Caco-2 (cell line): ENCODE results near the gene NIT1. TPM values are rescaled to one million over a fixed set of nuclear protein-coding genes. Genes with fewer than 3 reads are reported as not detected.

Source experiments
- BruUV-seq: library from RNA; stranded (reverse); fragments of 400-500 nt; replicated peaks from 2 replicates; lab custom pipeline; 2021; lab: Mats Ljungman, UMichigan
- CTCF ChIA-PET: fragments of 300-600 bp; sonication (Branson Sonifier 250); formaldehyde crosslinking; loops from one replicate; lab custom pipeline; 2022; ENCODE audit warnings: antibody characterized with exemption; lab: Charles Lee
- POLR2A ChIA-PET: fragments of 300-600 bp; sonication (Branson Sonifier 250); formaldehyde crosslinking; loops from one replicate; lab custom pipeline; 2022; ENCODE audit warnings: antibody characterized with exemption; lab: Charles Lee
- DNase-seq, 2 experiments: peaks; one replicate each; pipeline versions ENCODE4 v3.0.0 to v3.0.0-alpha.2; 2020 to 2022
- H3K27me3 ChIP-seq: replicated peaks from 2 replicates; pipeline ENCODE4 v1.6.0; 2011; ENCODE audit warnings: low read length; ENCODE audit not compliant: control insufficient read depth, insufficient read depth
- H3K36me3 ChIP-seq: 2 replicates; pipeline ENCODE4 v1.5.1; 2011; ENCODE audit warnings: low read length; ENCODE audit not compliant: control insufficient read depth, insufficient read depth
- H3K4me1 ChIP-seq: fragments of 250-450 bp; sonication (Bioruptor Pico); 2 replicates; pipeline ENCODE4 v1.5.1; 2020; ENCODE audit warnings: mild to moderate bottlenecking
- H3K4me3 ChIP-seq: 2 replicates; pipeline ENCODE4 v1.5.1; 2011; ENCODE audit warnings: low read depth, mild to moderate bottlenecking, control low read depth, low read length
- H3K9me3 ChIP-seq: fragments of 250-450 bp; sonication (Bioruptor Pico); 2 replicates; pipeline ENCODE4 v1.5.1; 2020; ENCODE audit warnings: mild to moderate bottlenecking, moderate library complexity
- H3K27ac Mint-ChIP-seq: one replicate; pipeline ENCODE4 v1.8.0; 2022; ENCODE audit warnings: mixed read lengths; ENCODE audit not compliant: unreplicated experiment
- H3K27me3 Mint-ChIP-seq: one replicate; pipeline ENCODE4 v1.8.0; 2022; ENCODE audit warnings: mixed read lengths; ENCODE audit not compliant: insufficient read depth, unreplicated experiment
- H3K36me3 Mint-ChIP-seq: one replicate; pipeline ENCODE4 v1.8.0; 2022; ENCODE audit warnings: mild to moderate bottlenecking, mixed read lengths; ENCODE audit not compliant: insufficient read depth, unreplicated experiment
- H3K4me1 Mint-ChIP-seq: one replicate; pipeline ENCODE4 v1.8.0; 2022; ENCODE audit warnings: low read depth, mixed read lengths; ENCODE audit not compliant: unreplicated experiment
- H3K4me3 Mint-ChIP-seq: one replicate; pipeline ENCODE4 v1.8.0; 2022; ENCODE audit warnings: mild to moderate bottlenecking, moderate library complexity, mixed read lengths; ENCODE audit not compliant: unreplicated experiment
- H3K9me3 Mint-ChIP-seq: one replicate; pipeline ENCODE4 v1.8.0; 2022; ENCODE audit warnings: mixed read lengths; ENCODE audit not compliant: unreplicated experiment
- CTCF ChIP-seq, 2 experiments: fragments of 200-600 bp in 1 of 2; IDR thresholded peaks; 1 replicate in 1 of 2; 2 replicates in 1 of 2; pipeline versions ENCODE4 v1.5.1 to v1.8.0; 2011 to 2022; ENCODE audit warnings: antibody characterized with exemption in 1 of 2, control low read depth in 1 of 2, inconsistent platforms in 1 of 2, low read depth in 1 of 2, low read length in 1 of 2, mild to moderate bottlenecking in 1 of 2, moderate library complexity in 1 of 2; ENCODE audit not compliant: insufficient read depth in 1 of 2, severe bottlenecking in 1 of 2, unreplicated experiment in 1 of 2
- intact Hi-C: fragments of 100-400 bp; cut with micrococcal nuclease; formaldehyde crosslinking; loops from one replicate; pipeline ENCODE4 v1.10.0; 2022; ENCODE audit not compliant: unreplicated experiment
- total RNA-seq: library from RNA; stranded (reverse); gene quantifications from 2 replicates; pipeline ENCODE4 v1.2.3, GENCODE V29; 2022

NIT1 gene
- total RNA-seq, 1 experiment from 2014 or later, result 42.1 TPM

GRCh38 chr1:161099090-161099802 is 18.7 kb upstream of the NIT1 start:
- ChIA-PET CTCF (interaction anchor here (0.7 to 3.9 kb wide), 4 partner anchors 18 to 101 kb away, joined by 3 to 32 read pairs (median 12); partner anchors contain the start of genes ARHGAP30, DEDD, NIT1 and PFDN2), POLR2A (interaction anchor here (1.0 to 1.5 kb wide), 3 partner anchors 34 to 78 kb away, joined by 3 to 7 read pairs (median 4); partner anchors contain the start of genes F11R and USF1)
- Mint-ChIP-seq H3K36me3 (peaks cover 31% of the 10 kb centered on the region), H3K27me3 (no peaks in the 10 kb centered on the region), H3K4me1 (peaks cover 16% of the 10 kb centered on the region), H3K4me3 (peak overlapping the region; percentile 70), H3K27ac (peak overlapping the region; percentile 6), H3K9me3 (no peaks in the 10 kb centered on the region)
- no peaks in the 10 kb centered on the region for H3K27me3 ChIP-seq
- no peak for DNase-seq
- no peak for TF ChIP-seq CTCF (IDR thresholded peaks at IDR 0.05; ENCODE audit: insufficient read depth in 1 of 2, low read depth in 1 of 2, low read length in 1 of 2, severe bottlenecking in 1 of 2, unreplicated experiment in 1 of 2)
- BruUV-seq, result no TSS peak
- peak overlapping the region; percentile 60 for H3K4me3 ChIP-seq
- H3K9me3 ChIP-seq, result no peaks in the 10 kb centered on the region
- H3K36me3 ChIP-seq, result no peaks in the 10 kb centered on the region; the same call in 1 of the 2 replicates
- intact Hi-C loops, result loop anchor here (5.0 kb wide), 2 partner anchors 37 to 147 kb away; partner anchors contain the start of gene ITLN2
- H3K4me1 ChIP-seq, result no peaks in the 10 kb centered on the region

DNA sequence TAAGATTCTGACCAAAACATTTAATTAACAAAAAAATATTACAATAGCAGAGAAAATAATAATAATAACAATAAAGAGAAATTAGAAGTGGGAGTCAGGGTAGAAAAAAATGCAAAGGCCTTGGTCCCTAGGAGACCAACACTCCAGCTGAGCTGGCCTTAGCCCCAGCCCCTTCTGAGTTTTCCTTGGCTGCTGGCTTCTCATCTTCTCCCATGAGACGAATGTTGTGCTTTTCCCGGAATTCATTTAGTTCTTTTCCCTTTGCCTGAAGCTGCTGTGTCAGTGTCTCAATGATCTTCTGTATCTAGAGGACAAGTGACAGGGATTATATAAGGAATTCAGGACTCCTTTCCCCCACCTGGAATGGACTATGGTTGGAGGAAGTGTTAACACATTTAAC is 17.3 kb upstream of the NIT1 start:
- no peak overlapping the region for H3K27ac Mint-ChIP-seq
- BruUV-seq, result no TSS peak
- no peak overlapping the region for H3K4me3 Mint-ChIP-seq
- H3K27me3 ChIP-seq, result no peaks in the 10 kb centered on the region
- peaks cover 16% of the 10 kb centered on the region for H3K4me1 Mint-ChIP-seq
- H3K9me3 Mint-ChIP-seq, result no peaks in the 10 kb centered on the region
- TF ChIP-seq CTCF (IDR thresholded peaks at IDR 0.05; ENCODE audit: insufficient read depth in 1 of 2, low read depth in 1 of 2, low read length in 1 of 2, severe bottlenecking in 1 of 2, unreplicated experiment in 1 of 2), result no peak
- ChIA-PET CTCF (no interaction called here), POLR2A (no interaction called here)
- intact Hi-C loops, result no loop called here
- H3K4me1 ChIP-seq, result no peaks in the 10 kb centered on the region
- no peaks in the 10 kb centered on the region; the same call in 1 of the 2 replicates for H3K36me3 ChIP-seq
- H3K4me3 ChIP-seq, result no peak overlapping the region
- H3K36me3 Mint-ChIP-seq, result peaks cover 31% of the 10 kb centered on the region
- no peaks in the 10 kb centered on the region for H3K27me3 Mint-ChIP-seq
- DNase-seq, result no peak
- no peaks in the 10 kb centered on the region for H3K9me3 ChIP-seq

DNA sequence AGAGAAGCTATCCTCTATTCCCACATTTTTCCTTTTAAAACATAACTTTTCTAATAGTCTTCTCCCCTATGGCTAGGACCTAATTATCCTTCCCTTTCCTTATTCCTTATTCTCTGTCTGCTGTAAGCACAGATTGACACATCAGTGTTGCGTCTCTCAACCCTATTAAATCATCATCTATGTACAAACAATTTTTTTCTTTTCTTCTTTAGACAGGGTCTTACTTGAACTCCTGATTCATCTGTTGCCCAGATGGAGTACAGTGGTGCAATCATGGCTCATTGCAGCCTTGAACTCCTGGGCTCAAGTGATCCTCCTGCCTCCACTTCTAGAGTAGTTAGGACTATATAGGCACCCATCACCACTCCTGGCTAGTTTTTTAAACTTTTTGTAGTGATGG is 11.5 kb upstream of the NIT1 start:
- Mint-ChIP-seq H3K4me1 (no peaks in the 10 kb centered on the region), H3K4me3 (no peak overlapping the region), H3K9me3 (no peaks in the 10 kb centered on the region), H3K27me3 (no peaks in the 10 kb centered on the region), H3K27ac (no peak overlapping the region), H3K36me3 (peaks cover 18% of the 10 kb centered on the region)
- no peak for TF ChIP-seq CTCF (IDR thresholded peaks at IDR 0.05; ENCODE audit: insufficient read depth in 1 of 2, low read depth in 1 of 2, low read length in 1 of 2, severe bottlenecking in 1 of 2, unreplicated experiment in 1 of 2)
- Histone ChIP-seq H3K9me3 (no peaks in the 10 kb centered on the region), H3K4me3 (no peak overlapping the region), H3K36me3 (no peaks in the 10 kb centered on the region), H3K27me3 (no peaks in the 10 kb centered on the region), H3K4me1 (no peaks in the 10 kb centered on the region)
- CTCF ChIA-PET, result no interaction called here
- intact Hi-C loops, result no loop called here
- no TSS peak for BruUV-seq
- POLR2A ChIA-PET, result no interaction called here
- no peak for DNase-seq
